ENCODE results near the gene LRRC4.

LRRC4 gene

DNA sequence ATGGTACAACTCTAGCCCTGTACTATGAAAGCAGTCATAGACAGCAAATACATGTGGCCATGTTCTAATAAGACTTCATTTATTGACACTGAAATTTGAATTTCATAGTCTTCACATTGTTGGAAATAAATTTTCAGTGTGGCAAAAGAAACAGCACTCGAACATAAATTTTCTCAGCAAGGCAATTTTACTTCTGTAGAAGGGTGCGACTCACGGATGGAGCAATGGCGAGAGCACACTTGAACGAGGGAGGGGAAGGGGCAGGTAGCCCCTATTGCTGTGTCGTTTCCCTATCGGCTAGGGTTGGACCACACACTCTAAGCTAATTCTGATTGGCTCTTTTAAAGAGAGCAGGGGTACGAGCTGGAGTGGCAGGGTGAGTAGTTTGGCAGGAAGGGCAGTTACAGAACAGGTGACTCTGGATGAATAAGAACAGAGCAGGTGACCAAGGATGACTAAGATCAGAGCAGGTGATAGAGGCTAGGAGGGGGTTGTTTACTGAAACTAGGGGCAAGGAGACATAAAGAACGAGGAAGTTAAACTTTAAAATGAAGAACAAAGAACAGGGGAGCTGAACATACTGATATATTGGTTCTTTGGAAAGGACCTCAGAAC is 52.0 kb downstream of the LRRC4 start:
- DNase-seq (ENCODE audit: low read depth, low spot score) = no peak

DNA sequence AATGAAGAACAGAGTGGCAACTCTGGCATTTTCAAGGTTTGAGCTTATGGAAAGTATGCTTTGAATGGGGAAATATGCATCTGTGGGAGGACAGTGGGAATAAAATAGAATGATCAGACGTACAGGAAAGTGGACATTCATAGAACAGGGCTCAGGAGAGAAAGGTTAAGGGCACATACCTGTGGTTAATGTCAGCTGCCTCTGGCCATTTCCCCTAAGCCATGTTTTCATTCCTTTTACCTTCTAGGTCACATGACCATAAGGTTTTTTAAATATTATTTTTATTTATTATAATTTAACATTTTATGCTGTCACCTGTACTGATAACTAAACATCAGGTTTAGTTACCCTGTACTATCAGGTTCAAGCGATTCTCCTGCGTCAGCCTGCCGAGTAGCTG is 52.8 kb downstream of the LRRC4 start:
- no peak for DNase-seq (ENCODE audit: low read depth, low spot score)

Measured in activated CD4-positive, CD25-positive, alpha-beta regulatory T cell treated with anti-CD3 and anti-CD28 coated beads, Interleukin-2, amount 50 U/mL, for 16 hours (primary cell).